SK-N-SH (cell line): ENCODE data around the gene INTS11. TPM values are rescaled to one million over a fixed set of nuclear protein-coding genes. Genes with fewer than 3 reads are reported as not detected.

Experiments used
- CTCF ChIA-PET: fragments of 300-600, 350-600 bp; formaldehyde crosslinking; extraction: SDS; loops from one replicate; lab custom pipeline; 2021; lab: Yijun Ruan, JAX
- POLR2A ChIA-PET: fragments of 350-600 bp; sonication (Branson Sonifier 250); formaldehyde crosslinking; extraction: SDS; loops from one replicate; lab custom pipeline; 2020; ENCODE audit warnings: antibody characterized with exemption, inconsistent platforms; lab: Yijun Ruan, JAX
- DNase-seq: peaks from one replicate; pipeline ENCODE4 v3.0.0; 2012
- H2AFZ ChIP-seq: fragments of 200-600 bp; sonication (generic); 2 replicates; pipeline ENCODE4 v1.8.1; 2016; ENCODE audit warnings: antibody characterized with exemption, mild to moderate bottlenecking, low read depth
- H3F3A ChIP-seq: fragments of 200-600 bp; sonication (generic); replicated peaks from 2 replicates; pipeline ENCODE3; 2016; ENCODE audit warnings: antibody characterized with exemption, mild to moderate bottlenecking; ENCODE audit not compliant: insufficient read depth
- H3K27ac ChIP-seq, 2 experiments: fragments of 200-500 bp in 1 of 2; fragments of 200-600 bp in 1 of 2; sonication (Bioruptor generic) in 1 of 2; sonication (generic), shearing (Covaris generic) in 1 of 2; 2 replicates each; pipeline versions ENCODE4 v1.5.1 to v1.6.1; 2014 to 2016; ENCODE audit warnings: low read depth in 2 of 2, inconsistent platforms in 1 of 2, low read length in 1 of 2, mild to moderate bottlenecking in 1 of 2, mixed read lengths in 1 of 2
- H3K27me3 ChIP-seq: fragments of 200-600 bp; sonication (generic), shearing (Covaris generic); 2 replicates; pipeline ENCODE4 v1.6.1; 2016; ENCODE audit warnings: mixed run types; ENCODE audit not compliant: insufficient read depth
- H3K36me3 ChIP-seq, 2 experiments: fragments of 200-500 bp in 1 of 2; fragments of 200-600 bp in 1 of 2; sonication (Bioruptor generic) in 1 of 2; sonication (generic) in 1 of 2; replicated peaks in 1 of 2; 2 replicates each; pipeline versions ENCODE3 to v1.5.1; 2014 to 2016; ENCODE audit warnings: low read length in 1 of 2, mild to moderate bottlenecking in 1 of 2; ENCODE audit not compliant: insufficient read depth in 2 of 2, control insufficient read depth in 1 of 2
- H3K4me1 ChIP-seq, 2 experiments: fragments of 200-500 bp in 1 of 2; fragments of 200-600 bp in 1 of 2; sonication (Bioruptor generic) in 1 of 2; sonication (generic), shearing (Covaris generic) in 1 of 2; 2 replicates each; pipeline versions ENCODE4 v1.5.1 to v1.6.1; 2014 to 2016; ENCODE audit warnings: low read depth in 1 of 2, low read length in 1 of 2, mixed run types in 1 of 2; ENCODE audit not compliant: insufficient read depth in 2 of 2, control insufficient read depth in 1 of 2
- H3K4me2 ChIP-seq: fragments of 200-600 bp; sonication (generic), shearing (Covaris generic); 2 replicates; pipeline ENCODE4 v1.6.1; 2017; ENCODE audit warnings: mixed run types
- H3K4me3 ChIP-seq, 2 experiments: fragments of 200-500 bp in 1 of 2; fragments of 200-600 bp in 1 of 2; sonication (Bioruptor generic) in 1 of 2; sonication (generic), shearing (Covaris generic) in 1 of 2; 2 replicates each; pipeline versions ENCODE4 v1.5.1 to v1.8.1; 2014 to 2016; ENCODE audit warnings: low read depth in 2 of 2, inconsistent platforms in 1 of 2, low read length in 1 of 2, mild to moderate bottlenecking in 1 of 2, mixed read lengths in 1 of 2, moderate library complexity in 1 of 2
- H3K79me2 ChIP-seq: fragments of 200-600 bp; sonication (generic); 2 replicates; pipeline ENCODE4 v1.8.1; 2017; ENCODE audit warnings: mild to moderate bottlenecking; ENCODE audit not compliant: insufficient read depth
- H3K9ac ChIP-seq: fragments of 200-600 bp; sonication (generic); 2 replicates; pipeline ENCODE4 v1.6.1; 2017; ENCODE audit warnings: mixed run types
- H3K9me2 ChIP-seq: fragments of 200-600 bp; sonication (generic); 2 replicates; pipeline ENCODE4 v1.6.1; 2017; ENCODE audit warnings: mixed run types
- H3K9me3 ChIP-seq: fragments of 200-600 bp; sonication (generic); 2 replicates; pipeline ENCODE4 v1.6.1; 2017; ENCODE audit warnings: mixed run types, mild to moderate bottlenecking, moderate library complexity
- H4K20me1 ChIP-seq: fragments of 200-600 bp; sonication (generic); 2 replicates; pipeline ENCODE4 v1.6.1; 2017; ENCODE audit warnings: mild to moderate bottlenecking, mixed run types; ENCODE audit not compliant: insufficient read depth
- CHD2 ChIP-seq: fragments of 150-350 bp; IDR thresholded peaks from 2 replicates; pipeline ENCODE4 v1.6.1; 2018; ENCODE audit warnings: low read length; ENCODE audit not compliant: partially characterized antibody
- EP300 ChIP-seq, 2 experiments: IDR thresholded peaks; 2 replicates each; pipeline versions ENCODE4 v1.4.0 to v1.6.1; 2012; ENCODE audit warnings: borderline replicate concordance in 1 of 2, low read depth in 1 of 2, low read length in 1 of 2
- GATA2 ChIP-seq: sonication (generic); formaldehyde crosslinking; IDR thresholded peaks from 2 replicates; pipeline ENCODE4 v1.5.0; 2020; ENCODE audit warnings: mild to moderate bottlenecking, missing genetic modification reagents
- JUND ChIP-seq: IDR thresholded peaks from 2 replicates; pipeline ENCODE4 v1.4.0; 2012
- MEF2A ChIP-seq: IDR thresholded peaks from 2 replicates; pipeline ENCODE4 v1.4.0; 2012; ENCODE audit warnings: low read depth, borderline replicate concordance
- MXI1 ChIP-seq: IDR thresholded peaks from 2 replicates; pipeline ENCODE4 v1.6.1; 2012; ENCODE audit warnings: mild to moderate bottlenecking, low read depth, low read length, improper control_type of control experiment
- NFIC ChIP-seq: IDR thresholded peaks from 2 replicates; pipeline ENCODE4 v1.4.0; 2012; ENCODE audit warnings: borderline replicate concordance
- NRF1 ChIP-seq: IDR thresholded peaks from 2 replicates; pipeline ENCODE4 v1.6.1; 2012; ENCODE audit warnings: low read depth, mild to moderate bottlenecking, low read length
- RAD21 ChIP-seq: IDR thresholded peaks from 2 replicates; pipeline ENCODE4 v1.6.1; 2012; ENCODE audit warnings: mild to moderate bottlenecking, low read length
- RCOR1 ChIP-seq: fragments of 150-350 bp; IDR thresholded peaks from 2 replicates; pipeline ENCODE4 v1.6.1; 2017; ENCODE audit warnings: antibody characterized with exemption, low read length
- RXRA ChIP-seq: IDR thresholded peaks from 2 replicates; pipeline ENCODE4 v1.4.0; 2012; ENCODE audit warnings: low read depth, mild to moderate bottlenecking, borderline replicate concordance
- SMC3 ChIP-seq: IDR thresholded peaks from 2 replicates; pipeline ENCODE4 v1.6.1; 2012; ENCODE audit warnings: low read depth, low read length, improper control_type of control experiment
- TAF1 ChIP-seq: IDR thresholded peaks from 2 replicates; pipeline ENCODE4 v1.6.1; 2012; ENCODE audit warnings: low read depth, mild to moderate bottlenecking, low read length, moderate library complexity, borderline replicate concordance
- WGBS: methylation state at CpG from one replicate; pipeline ENCODE4 v1.1.6; 2017; ENCODE audit warnings: low lambda C conversion rate; 5-methylcytosine and 5-hydroxymethylcytosine counted together
- polyA plus RNA-seq, 3 experiments: library from polyadenylated mRNA; depleted of rRNA; stranded (reverse); fragments of >200 nt; gene quantifications; 2 replicates each; pipeline ENCODE4 v1.2.3, GENCODE V29; 2012
- TF ChIP-seq, protein P1 (sequence below): IDR thresholded peaks from 2 replicates; pipeline ENCODE4 v1.6.1; 2012; ENCODE audit warnings: mild to moderate bottlenecking, low read depth, low read length, moderate library complexity
- TF ChIP-seq, protein P2 (sequence below): fragments of 150-350 bp; IDR thresholded peaks from 2 replicates; pipeline ENCODE4 v1.6.1; 2017; ENCODE audit warnings: antibody characterized with exemption, low read length, low read depth, borderline replicate concordance
- TF ChIP-seq, protein P3 (sequence below): IDR thresholded peaks from 2 replicates; pipeline ENCODE4 v1.4.0; 2012; ENCODE audit warnings: low read depth, borderline replicate concordance
- TF ChIP-seq, protein P4 (sequence below): IDR thresholded peaks from 2 replicates; pipeline ENCODE4; 2012

INTS11 gene
- polyA plus RNA-seq, 1 of the 3 experiments (the other 2 are of a cell fraction): 137 TPM

DNA sequence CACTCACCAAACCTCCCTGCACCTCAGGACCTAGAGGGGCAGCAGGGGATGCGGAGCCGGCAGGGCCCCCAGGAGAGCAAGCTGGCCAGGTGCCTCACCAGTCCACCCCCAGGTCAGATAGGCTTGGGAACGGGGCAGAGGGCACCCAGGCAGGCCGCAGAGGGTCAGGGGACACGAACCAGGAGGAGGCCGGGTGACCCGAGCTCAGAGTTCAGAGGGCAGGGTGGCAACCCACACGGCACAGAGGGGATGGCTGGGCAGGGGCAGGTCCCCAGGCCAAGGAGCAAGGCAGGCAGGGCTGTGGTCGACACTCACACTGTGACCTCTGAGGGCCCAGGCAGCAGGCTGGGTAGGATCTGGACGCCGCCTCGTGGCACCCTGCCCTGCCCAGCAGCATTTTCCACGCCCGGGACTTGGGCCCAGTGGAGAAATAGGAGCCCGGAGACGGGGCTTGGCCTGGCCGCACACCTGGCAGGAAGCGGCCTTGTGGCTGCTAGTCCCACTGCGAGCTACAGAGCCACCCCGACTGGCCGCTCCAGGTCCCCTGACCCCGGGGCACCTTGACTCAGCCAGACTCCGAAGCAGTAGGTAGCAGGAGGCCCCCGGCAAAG, 19.5 kb upstream of the INTS11 start:
- H3K27ac ChIP-seq: no peak overlapping the region
- no peak overlapping the region for H3K9ac ChIP-seq

More for the DNA sequence above, 19.5 kb upstream of the INTS11 start:
- Histone ChIP-seq H3K4me1 (peaks cover 0 to 19% of the 10 kb centered on the region in 2 experiments; a peak in 1 of 4 replicates), H3K79me2 (peaks cover 47% of the 10 kb centered on the region), H4K20me1 (peaks cover 50% of the 10 kb centered on the region), H3F3A (no peaks in the 10 kb centered on the region), H3K36me3 (peaks cover 0 to 7% of the 10 kb centered on the region in 2 experiments), H3K27me3 (no peaks in the 10 kb centered on the region), H3K9me2 (no peaks in the 10 kb centered on the region), H2AFZ (no peak overlapping the region), H3K4me2 (no peak overlapping the region), H3K4me3 (no peak overlapping the region), H3K9me3 (no peaks in the 10 kb centered on the region)
- CTCF ChIA-PET: interaction anchor here (0.9 to 4.8 kb wide), 7 partner anchors 9 to 31 kb away, joined by 3 to 34 read pairs (median 5); partner anchors contain the start of genes CPTP, INTS11 and TAS1R3
- POLR2A ChIA-PET: no interaction called here
- 96% methylated on average over 9 of the region's 24 CpGs for WGBS
- no peak for DNase-seq
- TF ChIP-seq RAD21 (no peak), SMC3 (no peak), NFIC (no peak), CHD2 (no peak), EP300 (IDR thresholded peaks at IDR 0.05; ENCODE audit: borderline replicate concordance in 1 of 2, low read depth in 1 of 2, low read length in 1 of 2) (no peak), RXRA (no peak), TAF1 (no peak), JUND (no peak), GATA2 (no peak), NRF1 (no peak), MXI1 (no peak), MEF2A (no peak), RCOR1 (no peak)
- TF ChIP-seq, protein P1, sequence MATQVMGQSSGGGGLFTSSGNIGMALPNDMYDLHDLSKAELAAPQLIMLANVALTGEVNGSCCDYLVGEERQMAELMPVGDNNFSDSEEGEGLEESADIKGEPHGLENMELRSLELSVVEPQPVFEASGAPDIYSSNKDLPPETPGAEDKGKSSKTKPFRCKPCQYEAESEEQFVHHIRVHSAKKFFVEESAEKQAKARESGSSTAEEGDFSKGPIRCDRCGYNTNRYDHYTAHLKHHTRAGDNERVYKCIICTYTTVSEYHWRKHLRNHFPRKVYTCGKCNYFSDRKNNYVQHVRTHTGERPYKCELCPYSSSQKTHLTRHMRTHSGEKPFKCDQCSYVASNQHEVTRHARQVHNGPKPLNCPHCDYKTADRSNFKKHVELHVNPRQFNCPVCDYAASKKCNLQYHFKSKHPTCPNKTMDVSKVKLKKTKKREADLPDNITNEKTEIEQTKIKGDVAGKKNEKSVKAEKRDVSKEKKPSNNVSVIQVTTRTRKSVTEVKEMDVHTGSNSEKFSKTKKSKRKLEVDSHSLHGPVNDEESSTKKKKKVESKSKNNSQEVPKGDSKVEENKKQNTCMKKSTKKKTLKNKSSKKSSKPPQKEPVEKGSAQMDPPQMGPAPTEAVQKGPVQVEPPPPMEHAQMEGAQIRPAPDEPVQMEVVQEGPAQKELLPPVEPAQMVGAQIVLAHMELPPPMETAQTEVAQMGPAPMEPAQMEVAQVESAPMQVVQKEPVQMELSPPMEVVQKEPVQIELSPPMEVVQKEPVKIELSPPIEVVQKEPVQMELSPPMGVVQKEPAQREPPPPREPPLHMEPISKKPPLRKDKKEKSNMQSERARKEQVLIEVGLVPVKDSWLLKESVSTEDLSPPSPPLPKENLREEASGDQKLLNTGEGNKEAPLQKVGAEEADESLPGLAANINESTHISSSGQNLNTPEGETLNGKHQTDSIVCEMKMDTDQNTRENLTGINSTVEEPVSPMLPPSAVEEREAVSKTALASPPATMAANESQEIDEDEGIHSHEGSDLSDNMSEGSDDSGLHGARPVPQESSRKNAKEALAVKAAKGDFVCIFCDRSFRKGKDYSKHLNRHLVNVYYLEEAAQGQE: no peak
- TF ChIP-seq, protein P2, sequence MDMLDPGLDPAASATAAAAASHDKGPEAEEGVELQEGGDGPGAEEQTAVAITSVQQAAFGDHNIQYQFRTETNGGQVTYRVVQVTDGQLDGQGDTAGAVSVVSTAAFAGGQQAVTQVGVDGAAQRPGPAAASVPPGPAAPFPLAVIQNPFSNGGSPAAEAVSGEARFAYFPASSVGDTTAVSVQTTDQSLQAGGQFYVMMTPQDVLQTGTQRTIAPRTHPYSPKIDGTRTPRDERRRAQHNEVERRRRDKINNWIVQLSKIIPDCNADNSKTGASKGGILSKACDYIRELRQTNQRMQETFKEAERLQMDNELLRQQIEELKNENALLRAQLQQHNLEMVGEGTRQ: no peak
- TF ChIP-seq, protein P3, sequence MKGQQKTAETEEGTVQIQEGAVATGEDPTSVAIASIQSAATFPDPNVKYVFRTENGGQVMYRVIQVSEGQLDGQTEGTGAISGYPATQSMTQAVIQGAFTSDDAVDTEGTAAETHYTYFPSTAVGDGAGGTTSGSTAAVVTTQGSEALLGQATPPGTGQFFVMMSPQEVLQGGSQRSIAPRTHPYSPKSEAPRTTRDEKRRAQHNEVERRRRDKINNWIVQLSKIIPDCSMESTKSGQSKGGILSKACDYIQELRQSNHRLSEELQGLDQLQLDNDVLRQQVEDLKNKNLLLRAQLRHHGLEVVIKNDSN: no peak
- TF ChIP-seq, protein P4, sequence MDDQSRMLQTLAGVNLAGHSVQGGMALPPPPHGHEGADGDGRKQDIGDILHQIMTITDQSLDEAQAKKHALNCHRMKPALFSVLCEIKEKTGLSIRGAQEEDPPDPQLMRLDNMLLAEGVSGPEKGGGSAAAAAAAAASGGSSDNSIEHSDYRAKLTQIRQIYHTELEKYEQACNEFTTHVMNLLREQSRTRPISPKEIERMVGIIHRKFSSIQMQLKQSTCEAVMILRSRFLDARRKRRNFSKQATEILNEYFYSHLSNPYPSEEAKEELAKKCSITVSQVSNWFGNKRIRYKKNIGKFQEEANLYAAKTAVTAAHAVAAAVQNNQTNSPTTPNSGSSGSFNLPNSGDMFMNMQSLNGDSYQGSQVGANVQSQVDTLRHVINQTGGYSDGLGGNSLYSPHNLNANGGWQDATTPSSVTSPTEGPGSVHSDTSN: no peak
